Measurements from ENCODE around the gene GUSB.

GRCh38 chr7:65960351-65961074, 21.5 kb downstream of the GUSB start:
- TF ChIP-seq CTCF (IDR thresholded peaks at IDR 0.05; ENCODE audit: low read length) = no peak
- no peak for TF ChIP-seq EZH2 (optimal IDR thresholded peaks at IDR 0.05; ENCODE audit: low read depth, low read length)
- no peak for TF ChIP-seq EZH2phosphoT487 (IDR thresholded peaks at IDR 0.05; ENCODE audit: low read length)
